ENCODE measurements around the gene AFTPH. TPM values are rescaled to one million over a fixed set of nuclear protein-coding genes. Genes with fewer than 3 reads are reported as not detected.

AFTPH gene
- total and polyA plus RNA-seq, 9 of the 15 experiments (the other 6 are each of a cell fraction or from before 2014, with no cell fraction given), result 8.0 to 26.2 (median 13.8) TPM

GRCh38 chr2:64523666-64524603, at the start of gene AFTPH (continued):
- TF ChIP-seq, protein P1, sequence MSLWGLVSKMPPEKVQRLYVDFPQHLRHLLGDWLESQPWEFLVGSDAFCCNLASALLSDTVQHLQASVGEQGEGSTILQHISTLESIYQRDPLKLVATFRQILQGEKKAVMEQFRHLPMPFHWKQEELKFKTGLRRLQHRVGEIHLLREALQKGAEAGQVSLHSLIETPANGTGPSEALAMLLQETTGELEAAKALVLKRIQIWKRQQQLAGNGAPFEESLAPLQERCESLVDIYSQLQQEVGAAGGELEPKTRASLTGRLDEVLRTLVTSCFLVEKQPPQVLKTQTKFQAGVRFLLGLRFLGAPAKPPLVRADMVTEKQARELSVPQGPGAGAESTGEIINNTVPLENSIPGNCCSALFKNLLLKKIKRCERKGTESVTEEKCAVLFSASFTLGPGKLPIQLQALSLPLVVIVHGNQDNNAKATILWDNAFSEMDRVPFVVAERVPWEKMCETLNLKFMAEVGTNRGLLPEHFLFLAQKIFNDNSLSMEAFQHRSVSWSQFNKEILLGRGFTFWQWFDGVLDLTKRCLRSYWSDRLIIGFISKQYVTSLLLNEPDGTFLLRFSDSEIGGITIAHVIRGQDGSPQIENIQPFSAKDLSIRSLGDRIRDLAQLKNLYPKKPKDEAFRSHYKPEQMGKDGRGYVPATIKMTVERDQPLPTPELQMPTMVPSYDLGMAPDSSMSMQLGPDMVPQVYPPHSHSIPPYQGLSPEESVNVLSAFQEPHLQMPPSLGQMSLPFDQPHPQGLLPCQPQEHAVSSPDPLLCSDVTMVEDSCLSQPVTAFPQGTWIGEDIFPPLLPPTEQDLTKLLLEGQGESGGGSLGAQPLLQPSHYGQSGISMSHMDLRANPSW (CRISPR knock-in tag; IDR thresholded peaks at IDR 0.05), result no peak
- TF ChIP-seq SMAD1 (IDR thresholded peaks at IDR 0.05; ENCODE audit: low read depth, low read length, partially characterized antibody) (no peak), ZNF77 (CRISPR knock-in tag; IDR thresholded peaks at IDR 0.05) (no peak), ZNF280A (IDR thresholded peaks at IDR 0.05; ENCODE audit: low read depth, partially characterized antibody) (no peak), SMARCC2 (IDR thresholded peaks at IDR 0.05; ENCODE audit: low read depth) (0 out of 2 replicates have a peak, but pooled peaks have one; percentile 33), HDAC6 (IDR thresholded peaks at IDR 0.05; ENCODE audit: low read depth, low read length) (no peak), SIN3B (IDR thresholded peaks at IDR 0.05; ENCODE audit: low read depth) (no peak), SETDB1 (IDR thresholded peaks at IDR 0.05; ENCODE audit: low read length) (no peak), ERF (CRISPR knock-in tag; IDR thresholded peaks at IDR 0.05) (no peak), SRSF7 (optimal IDR thresholded peaks at IDR 0.05; ENCODE audit: low read depth, low read length) (no peak), EHMT2 (IDR thresholded peaks at IDR 0.05) (no peak), RBM17 (IDR thresholded peaks at IDR 0.05; ENCODE audit: borderline replicate concordance, low read depth, low read length) (no peak), ZNF316 (IDR thresholded peaks at IDR 0.05) (no peak), ZNF224 (CRISPR knock-in tag; IDR thresholded peaks at IDR 0.05) (no peak), SRSF9 (IDR thresholded peaks at IDR 0.05; ENCODE audit: borderline replicate concordance, low read depth, low read length) (no peak), CBX1 (IDR thresholded peaks at IDR 0.05; ENCODE audit: low read depth) (no peak)
- TF ChIP-seq, protein P2, sequence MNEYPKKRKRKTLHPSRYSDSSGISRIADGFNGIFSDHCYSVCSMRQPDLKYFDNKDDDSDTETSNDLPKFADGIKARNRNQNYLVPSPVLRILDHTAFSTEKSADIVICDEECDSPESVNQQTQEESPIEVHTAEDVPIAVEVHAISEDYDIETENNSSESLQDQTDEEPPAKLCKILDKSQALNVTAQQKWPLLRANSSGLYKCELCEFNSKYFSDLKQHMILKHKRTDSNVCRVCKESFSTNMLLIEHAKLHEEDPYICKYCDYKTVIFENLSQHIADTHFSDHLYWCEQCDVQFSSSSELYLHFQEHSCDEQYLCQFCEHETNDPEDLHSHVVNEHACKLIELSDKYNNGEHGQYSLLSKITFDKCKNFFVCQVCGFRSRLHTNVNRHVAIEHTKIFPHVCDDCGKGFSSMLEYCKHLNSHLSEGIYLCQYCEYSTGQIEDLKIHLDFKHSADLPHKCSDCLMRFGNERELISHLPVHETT (CRISPR knock-in tag; conservative IDR thresholded peaks at IDR 0.05 in 1 of 2, IDR thresholded peaks at IDR 0.05 in 1 of 2), result 0 out of 4 replicates have a peak, but pooled peaks of 1 of the 2 experiments have one; percentile 17
- TF ChIP-seq, protein P3, sequence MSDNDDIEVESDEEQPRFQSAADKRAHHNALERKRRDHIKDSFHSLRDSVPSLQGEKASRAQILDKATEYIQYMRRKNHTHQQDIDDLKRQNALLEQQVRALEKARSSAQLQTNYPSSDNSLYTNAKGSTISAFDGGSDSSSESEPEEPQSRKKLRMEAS (CRISPR knock-in tag; IDR thresholded peaks at IDR 0.05), result no peak

Measured in K562 (cell line).